WTC11 (cell line): ENCODE data around the gene BEND6.

ENCODE experiments used
- CDX4 ChIP-seq: fragments of 250-450 bp; sonication (Bioruptor Pico); IDR thresholded peaks from 2 replicates; pipeline ENCODE4 v1.9.0; 2021; ENCODE audit warnings: moderate library complexity, mild to moderate bottlenecking, inconsistent platforms, borderline replicate concordance
- CREB1 ChIP-seq: sonication (generic); formaldehyde crosslinking; IDR thresholded peaks from 2 replicates; pipeline ENCODE4 v1.8.0; 2023; ENCODE audit warnings: mild to moderate bottlenecking, missing genetic modification reagents
- CTCF ChIP-seq: fragments of 200-600 bp; IDR thresholded peaks from 2 replicates; pipeline ENCODE4 v1.8.0; 2022; ENCODE audit warnings: antibody characterized with exemption
- FOXJ3 ChIP-seq: sonication (generic); formaldehyde crosslinking; IDR thresholded peaks from 2 replicates; pipeline ENCODE4 v1.9.0; 2021; ENCODE audit warnings: missing genetic modification reagents, mild to moderate bottlenecking, borderline replicate concordance
- MAX ChIP-seq: sonication (generic); formaldehyde crosslinking; IDR thresholded peaks from 2 replicates; pipeline ENCODE4 v1.8.0; 2022; ENCODE audit warnings: mild to moderate bottlenecking, missing genetic modification reagents
- SP1 ChIP-seq: sonication (generic); formaldehyde crosslinking; conservative IDR thresholded peaks from 2 replicates; pipeline ENCODE4 v1.8.1; 2022; ENCODE audit warnings: missing genetic modification reagents
- TEAD4 ChIP-seq: sonication (generic); formaldehyde crosslinking; IDR thresholded peaks from 2 replicates; pipeline ENCODE4 v1.8.0; 2022; ENCODE audit warnings: mild to moderate bottlenecking, missing genetic modification reagents
- ZBTB21 ChIP-seq: sonication (generic); formaldehyde crosslinking; IDR thresholded peaks from 2 replicates; pipeline ENCODE4 v1.8.1; 2023; ENCODE audit warnings: mild to moderate bottlenecking, missing genetic modification reagents, borderline replicate concordance
- TF ChIP-seq, protein P1 (sequence below): sonication (generic); formaldehyde crosslinking; IDR thresholded peaks from 2 replicates; pipeline ENCODE4 v1.8.1; 2023; ENCODE audit warnings: mild to moderate bottlenecking, missing genetic modification reagents, moderate library complexity
- TF ChIP-seq, protein P2 (sequence below): sonication (generic); formaldehyde crosslinking; IDR thresholded peaks from 2 replicates; pipeline ENCODE4 v1.8.1; 2022; ENCODE audit warnings: low read depth, missing genetic modification reagents, borderline replicate concordance
- TF ChIP-seq, protein P3 (sequence below): sonication (generic); formaldehyde crosslinking; IDR thresholded peaks from 2 replicates; pipeline ENCODE4 v1.8.1; 2023; ENCODE audit warnings: mild to moderate bottlenecking, missing genetic modification reagents, moderate library complexity
- TF ChIP-seq, protein P4 (sequence below): sonication (generic); formaldehyde crosslinking; conservative IDR thresholded peaks from 2 replicates; pipeline ENCODE4 v1.8.1; 2023; ENCODE audit warnings: mild to moderate bottlenecking, low read depth, missing genetic modification reagents, moderate library complexity
- TF ChIP-seq, protein P5 (sequence below): sonication (generic); formaldehyde crosslinking; IDR thresholded peaks from 2 replicates; pipeline ENCODE4 v1.8.1; 2023; ENCODE audit warnings: mild to moderate bottlenecking, missing genetic modification reagents

GRCh38 chr6:56922645-56923044 is 32.3 kb upstream of the BEND6 start:
- TF ChIP-seq FOXJ3 (CRISPR knock-in tag) (no peak), CDX4 (CRISPR knock-in tag) (no peak), CTCF (no peak), MAX (CRISPR knock-in tag) (no peak), SP1 (no peak), TEAD4 (no peak), ZBTB21 (no peak), CREB1 (CRISPR knock-in tag) (no peak)
- TF ChIP-seq, protein P1, sequence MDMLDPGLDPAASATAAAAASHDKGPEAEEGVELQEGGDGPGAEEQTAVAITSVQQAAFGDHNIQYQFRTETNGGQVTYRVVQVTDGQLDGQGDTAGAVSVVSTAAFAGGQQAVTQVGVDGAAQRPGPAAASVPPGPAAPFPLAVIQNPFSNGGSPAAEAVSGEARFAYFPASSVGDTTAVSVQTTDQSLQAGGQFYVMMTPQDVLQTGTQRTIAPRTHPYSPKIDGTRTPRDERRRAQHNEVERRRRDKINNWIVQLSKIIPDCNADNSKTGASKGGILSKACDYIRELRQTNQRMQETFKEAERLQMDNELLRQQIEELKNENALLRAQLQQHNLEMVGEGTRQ (CRISPR knock-in tag) = no peak
- TF ChIP-seq, protein P2, sequence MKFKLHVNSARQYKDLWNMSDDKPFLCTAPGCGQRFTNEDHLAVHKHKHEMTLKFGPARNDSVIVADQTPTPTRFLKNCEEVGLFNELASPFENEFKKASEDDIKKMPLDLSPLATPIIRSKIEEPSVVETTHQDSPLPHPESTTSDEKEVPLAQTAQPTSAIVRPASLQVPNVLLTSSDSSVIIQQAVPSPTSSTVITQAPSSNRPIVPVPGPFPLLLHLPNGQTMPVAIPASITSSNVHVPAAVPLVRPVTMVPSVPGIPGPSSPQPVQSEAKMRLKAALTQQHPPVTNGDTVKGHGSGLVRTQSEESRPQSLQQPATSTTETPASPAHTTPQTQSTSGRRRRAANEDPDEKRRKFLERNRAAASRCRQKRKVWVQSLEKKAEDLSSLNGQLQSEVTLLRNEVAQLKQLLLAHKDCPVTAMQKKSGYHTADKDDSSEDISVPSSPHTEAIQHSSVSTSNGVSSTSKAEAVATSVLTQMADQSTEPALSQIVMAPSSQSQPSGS = no peak
- TF ChIP-seq, protein P3, sequence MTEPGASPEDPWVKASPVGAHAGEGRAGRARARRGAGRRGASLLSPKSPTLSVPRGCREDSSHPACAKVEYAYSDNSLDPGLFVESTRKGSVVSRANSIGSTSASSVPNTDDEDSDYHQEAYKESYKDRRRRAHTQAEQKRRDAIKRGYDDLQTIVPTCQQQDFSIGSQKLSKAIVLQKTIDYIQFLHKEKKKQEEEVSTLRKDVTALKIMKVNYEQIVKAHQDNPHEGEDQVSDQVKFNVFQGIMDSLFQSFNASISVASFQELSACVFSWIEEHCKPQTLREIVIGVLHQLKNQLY (CRISPR knock-in tag) = no peak
- TF ChIP-seq, protein P4, sequence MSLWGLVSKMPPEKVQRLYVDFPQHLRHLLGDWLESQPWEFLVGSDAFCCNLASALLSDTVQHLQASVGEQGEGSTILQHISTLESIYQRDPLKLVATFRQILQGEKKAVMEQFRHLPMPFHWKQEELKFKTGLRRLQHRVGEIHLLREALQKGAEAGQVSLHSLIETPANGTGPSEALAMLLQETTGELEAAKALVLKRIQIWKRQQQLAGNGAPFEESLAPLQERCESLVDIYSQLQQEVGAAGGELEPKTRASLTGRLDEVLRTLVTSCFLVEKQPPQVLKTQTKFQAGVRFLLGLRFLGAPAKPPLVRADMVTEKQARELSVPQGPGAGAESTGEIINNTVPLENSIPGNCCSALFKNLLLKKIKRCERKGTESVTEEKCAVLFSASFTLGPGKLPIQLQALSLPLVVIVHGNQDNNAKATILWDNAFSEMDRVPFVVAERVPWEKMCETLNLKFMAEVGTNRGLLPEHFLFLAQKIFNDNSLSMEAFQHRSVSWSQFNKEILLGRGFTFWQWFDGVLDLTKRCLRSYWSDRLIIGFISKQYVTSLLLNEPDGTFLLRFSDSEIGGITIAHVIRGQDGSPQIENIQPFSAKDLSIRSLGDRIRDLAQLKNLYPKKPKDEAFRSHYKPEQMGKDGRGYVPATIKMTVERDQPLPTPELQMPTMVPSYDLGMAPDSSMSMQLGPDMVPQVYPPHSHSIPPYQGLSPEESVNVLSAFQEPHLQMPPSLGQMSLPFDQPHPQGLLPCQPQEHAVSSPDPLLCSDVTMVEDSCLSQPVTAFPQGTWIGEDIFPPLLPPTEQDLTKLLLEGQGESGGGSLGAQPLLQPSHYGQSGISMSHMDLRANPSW = no peak
- TF ChIP-seq, protein P5, sequence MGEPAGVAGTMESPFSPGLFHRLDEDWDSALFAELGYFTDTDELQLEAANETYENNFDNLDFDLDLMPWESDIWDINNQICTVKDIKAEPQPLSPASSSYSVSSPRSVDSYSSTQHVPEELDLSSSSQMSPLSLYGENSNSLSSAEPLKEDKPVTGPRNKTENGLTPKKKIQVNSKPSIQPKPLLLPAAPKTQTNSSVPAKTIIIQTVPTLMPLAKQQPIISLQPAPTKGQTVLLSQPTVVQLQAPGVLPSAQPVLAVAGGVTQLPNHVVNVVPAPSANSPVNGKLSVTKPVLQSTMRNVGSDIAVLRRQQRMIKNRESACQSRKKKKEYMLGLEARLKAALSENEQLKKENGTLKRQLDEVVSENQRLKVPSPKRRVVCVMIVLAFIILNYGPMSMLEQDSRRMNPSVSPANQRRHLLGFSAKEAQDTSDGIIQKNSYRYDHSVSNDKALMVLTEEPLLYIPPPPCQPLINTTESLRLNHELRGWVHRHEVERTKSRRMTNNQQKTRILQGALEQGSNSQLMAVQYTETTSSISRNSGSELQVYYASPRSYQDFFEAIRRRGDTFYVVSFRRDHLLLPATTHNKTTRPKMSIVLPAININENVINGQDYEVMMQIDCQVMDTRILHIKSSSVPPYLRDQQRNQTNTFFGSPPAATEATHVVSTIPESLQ (CRISPR knock-in tag) = no peak
